A673 (cell line): ENCODE measurements around the gene PARD6A.

Experiments
- CTCF ChIP-seq: fragments of 300-800, 200-600 bp; sonication (generic); conservative IDR thresholded peaks from 2 replicates; pipeline ENCODE4 v1.5.1; 2017; ENCODE audit warnings: low read depth, mild to moderate bottlenecking, antibody characterized with exemption, low read length, moderate library complexity, mixed read lengths
- EZH2 ChIP-seq: fragments of 200-600 bp; sonication (generic); IDR thresholded peaks from 2 replicates; pipeline ENCODE4 v1.6.1; 2017; ENCODE audit warnings: borderline replicate concordance, low read depth, mild to moderate bottlenecking, mixed read lengths, antibody characterized with exemption, low read length; ENCODE audit not compliant: poor library complexity, severe bottlenecking

DNA sequence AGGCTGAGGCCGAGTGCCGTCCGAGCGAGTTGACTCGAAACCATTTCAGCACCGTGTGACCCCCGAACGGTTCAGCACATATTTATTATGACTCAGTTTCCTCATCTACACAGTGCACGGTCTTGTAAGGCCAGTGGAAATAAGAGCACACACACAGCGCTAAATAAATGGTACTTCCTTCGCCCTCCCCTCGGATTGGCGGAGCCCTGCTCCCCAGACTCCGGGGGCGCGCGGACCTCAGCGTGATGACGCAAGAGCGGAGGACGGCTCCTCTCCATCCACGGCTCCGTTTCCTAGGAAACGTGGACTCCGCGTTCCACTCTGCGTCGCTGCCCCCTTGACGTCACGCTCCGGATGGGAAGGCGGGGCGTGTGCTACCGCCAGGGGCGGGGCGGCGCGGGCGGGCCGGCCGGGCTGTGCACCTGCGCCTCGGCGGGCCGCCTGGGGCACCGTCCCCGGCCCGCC lies at the start of gene PARD6A:
- TF ChIP-seq CTCF (no peak), EZH2 (no peak)
